ENCODE data around the gene NLGN1. TPM values are rescaled to one million over a fixed set of nuclear protein-coding genes. Genes with fewer than 3 reads are reported as not detected.

NLGN1 gene
- total and polyA plus RNA-seq, 12 donors = 0.88 to 19.9 (median 12.6) TPM

GRCh38 chr3:174158674-174159073 is 761.1 kb downstream of the NLGN1 start:
- intact Hi-C loops (cut with DNase I) = loop anchor here in 1 of 10 donors (1.0 kb wide), 1 partner anchor 39 kb away; no protein-coding TSS in a partner anchor

GRCh38 chr3:174159604-174160003 is 762.1 kb downstream of the NLGN1 start:
- Histone ChIP-seq H3K9me3 (peaks cover 0 to 26% (median 10%) of the 10 kb centered on the region in 11 donors), H3K4me1 (peaks cover 0 to 7% (median 0%) of the 10 kb centered on the region in 9 donors), H3K36me3 (no peaks in the 10 kb centered on the region), H3K27ac (no peak overlapping the region), H3K27me3 (no peaks in the 10 kb centered on the region), H3K4me3 (no peak overlapping the region)
- TF ChIP-seq CTCF (IDR thresholded peaks at IDR 0.05) = no peak
- WGBS, 2 donors = 82 to 90% methylated on average over 3 of the region's 3 CpGs
- DNase-seq (no peak), ATAC-seq (no peak)
- intact Hi-C loops (cut with DNase I) = no loop called here

More at GRCh38 chr3:174158674-174159073, 761.1 kb downstream of the NLGN1 start:
- no peaks in the 10 kb centered on the region for H3K27me3 ChIP-seq
- H3K4me1 ChIP-seq = peaks cover 0 to 7% (median 0%) of the 10 kb centered on the region in 9 donors
- WGBS, 2 donors = 87 to 93% methylated on average over 1 of the region's 1 CpG
- peak in 6 of 8 donors; percentile 57 to 90 (median 68) for ATAC-seq
- no peaks in the 10 kb centered on the region for H3K36me3 ChIP-seq
- H3K4me3 ChIP-seq = no peak overlapping the region
- no peak for TF ChIP-seq CTCF (IDR thresholded peaks at IDR 0.05)
- peaks cover 0 to 16% (median 2%) of the 10 kb centered on the region in 11 donors for H3K9me3 ChIP-seq
- DNase-seq = no peak
- H3K27ac ChIP-seq = peak overlapping the region in 3 of 10 donors; percentile 5 to 37 (median 37)

- WGBS, 2 donors = 91 to 93% methylated on average over 1 of the region's 1 CpG
- no peak for TF ChIP-seq CTCF (IDR thresholded peaks at IDR 0.05)
- intact Hi-C loops (cut with DNase I) = no loop called here
- DNase-seq = no peak
- Histone ChIP-seq H3K4me3 (no peak overlapping the region), H3K27me3 (no peaks in the 10 kb centered on the region), H3K4me1 (peaks cover 0 to 6% (median 0%) of the 10 kb centered on the region in 9 donors), H3K27ac (no peak overlapping the region), H3K36me3 (no peaks in the 10 kb centered on the region), H3K9me3 (peaks cover 0 to 54% (median 15%) of the 10 kb centered on the region in 11 donors)
- ATAC-seq = no peak
Observed at GRCh38 chr3:174162550-174162949, 765.0 kb downstream of the NLGN1 start.

- Histone ChIP-seq H3K4me3 (no peak overlapping the region), H3K27ac (no peak overlapping the region), H3K27me3 (no peaks in the 10 kb centered on the region), H3K4me1 (peaks cover 0 to 7% (median 0%) of the 10 kb centered on the region in 9 donors), H3K9me3 (peaks cover 0 to 54% (median 12%) of the 10 kb centered on the region in 11 donors), H3K36me3 (no peaks in the 10 kb centered on the region)
- 23 to 26% methylated on average over 1 of the region's 1 CpG for WGBS, 2 donors
- no peak for TF ChIP-seq CTCF (IDR thresholded peaks at IDR 0.05)
- no peak for DNase-seq
- ATAC-seq = no peak
- intact Hi-C loops (cut with DNase I) = no loop called here
Observed at GRCh38 chr3:174168026-174168425, 770.5 kb downstream of the NLGN1 start.

Data from heart right ventricle (tissue), 16 donors.